HPDE6-E6E7 (cell line): ENCODE measurements around the gene USP40.
A peak's percentile ranks its signal among the peaks of the same experiment; 100 is the strongest.

Source experiments
- DNase-seq: peaks from one replicate; pipeline ENCODE4 v3.0.0; 2011; ENCODE audit warnings: missing footprints; ENCODE audit errors: extremely low spot score

The USP40 gene

GRCh38 chr2:233444501-233444900 lies 122.1 kb downstream of the USP40 start:
- no peak for DNase-seq

GRCh38 chr2:233443511-233444183 lies 122.9 kb downstream of the USP40 start:
- DNase-seq: peak; percentile 80

- no peak for DNase-seq
Measured at GRCh38 chr2:233442028-233442310, 124.6 kb downstream of the USP40 start.

GRCh38 chr2:233441161-233442027 lies 125.2 kb downstream of the USP40 start:
- DNase-seq: no peak

- DNase-seq: no peak
Measured at GRCh38 chr2:233440714-233441113, 125.9 kb downstream of the USP40 start.

GRCh38 chr2:233440314-233440713 lies 126.3 kb downstream of the USP40 start:
- DNase-seq: no peak

- DNase-seq: no peak
Measured at GRCh38 chr2:233439191-233439590, 127.4 kb downstream of the USP40 start.

- DNase-seq: no peak
Measured at GRCh38 chr2:233438573-233439147, 127.9 kb downstream of the USP40 start.

- DNase-seq: no peak
Measured at GRCh38 chr2:233437439-233437955, 129.1 kb downstream of the USP40 start.

GRCh38 chr2:233436691-233437438 lies 129.7 kb downstream of the USP40 start:
- DNase-seq: no peak

- DNase-seq: no peak
Measured at GRCh38 chr2:233436191-233436581, 130.4 kb downstream of the USP40 start.

- DNase-seq: no peak
Measured at GRCh38 chr2:233435436-233436190, 131.0 kb downstream of the USP40 start.

- DNase-seq: no peak
Measured at GRCh38 chr2:233434666-233435330, 131.8 kb downstream of the USP40 start.

GRCh38 chr2:233433794-233434193 lies 132.8 kb downstream of the USP40 start:
- no peak for DNase-seq

- no peak for DNase-seq
Measured at GRCh38 chr2:233433029-233433428, 133.6 kb downstream of the USP40 start.

GRCh38 chr2:233430651-233431050 lies 135.9 kb downstream of the USP40 start:
- no peak for DNase-seq

GRCh38 chr2:233430081-233430480 lies 136.5 kb downstream of the USP40 start:
- DNase-seq: no peak

- no peak for DNase-seq
Measured at GRCh38 chr2:233429175-233429897, 137.2 kb downstream of the USP40 start.

GRCh38 chr2:233428438-233428837 lies 138.1 kb downstream of the USP40 start:
- no peak for DNase-seq

GRCh38 chr2:233428008-233428407 lies 138.6 kb downstream of the USP40 start:
- DNase-seq: no peak
